Fibroblast of lung (primary cell): ENCODE data around the gene FASLG. TPM values are rescaled to one million over a fixed set of nuclear protein-coding genes. Genes with fewer than 3 reads are reported as not detected.

ENCODE experiments used
- DNase-seq, 2 donors: peaks; one replicate each; pipeline versions ENCODE4 v3.0.0 to v3.0.0-alpha.2; 2010; ENCODE audit warnings: low read depth in 2 of 2
- H2AFZ ChIP-seq: 2 replicates; pipeline ENCODE4 v1.5.1; 2012; ENCODE audit warnings: low read length, control low read depth, inconsistent platforms
- H3K27ac ChIP-seq: 2 replicates; pipeline ENCODE4 v1.5.1; 2011; ENCODE audit warnings: low read length, control low read depth; ENCODE audit not compliant: insufficient read depth
- H3K27me3 ChIP-seq: 2 replicates; pipeline ENCODE4 v1.5.1; 2011; ENCODE audit warnings: mild to moderate bottlenecking, low read length; ENCODE audit not compliant: control insufficient read depth, insufficient read depth
- H3K36me3 ChIP-seq: 2 replicates; pipeline ENCODE4 v1.5.1; 2011; ENCODE audit warnings: low read length; ENCODE audit not compliant: control insufficient read depth, insufficient read depth
- H3K4me1 ChIP-seq: 2 replicates; pipeline ENCODE4 v1.5.1; 2011; ENCODE audit warnings: low read length; ENCODE audit not compliant: control insufficient read depth, insufficient read depth; ENCODE audit errors: extremely low read depth
- H3K4me2 ChIP-seq: 2 replicates; pipeline ENCODE4 v1.5.1; 2011; ENCODE audit warnings: low read length, control low read depth; ENCODE audit not compliant: insufficient read depth; ENCODE audit errors: extremely low read depth
- H3K4me3 ChIP-seq, 4 experiments: fragments of 200-600 bp in 1 of 4; sonication (generic) in 1 of 4; replicated peaks in 1 of 4; 2 replicates each; pipeline ENCODE4 v1.5.1; 2011 to 2016; ENCODE audit warnings: low read length in 4 of 4, low read depth in 3 of 4, mild to moderate bottlenecking in 3 of 4, control low read depth in 2 of 4, inconsistent platforms in 1 of 4, mixed read lengths in 1 of 4; ENCODE audit not compliant: insufficient read depth in 1 of 4; ENCODE audit errors: control extremely low read depth in 1 of 4
- H3K79me2 ChIP-seq: 2 replicates; pipeline ENCODE4 v1.5.1; 2012; ENCODE audit warnings: mild to moderate bottlenecking, low read length, inconsistent platforms; ENCODE audit not compliant: control insufficient read depth, insufficient read depth
- H3K9ac ChIP-seq: 2 replicates; pipeline ENCODE4 v1.5.1; 2011; ENCODE audit warnings: mild to moderate bottlenecking, low read length, control low read depth; ENCODE audit not compliant: insufficient read depth
- H3K9me3 ChIP-seq: 2 replicates; pipeline ENCODE4 v1.5.1; 2012; ENCODE audit warnings: low read depth, low read length; ENCODE audit not compliant: control insufficient read depth, insufficient read depth
- H4K20me1 ChIP-seq: 2 replicates; pipeline ENCODE4 v1.5.1; 2011; ENCODE audit warnings: low read length; ENCODE audit not compliant: control insufficient read depth, insufficient read depth; ENCODE audit errors: extremely low read depth
- EZH2 ChIP-seq: IDR thresholded peaks from 2 replicates; pipeline ENCODE4 v1.5.1; 2012; ENCODE audit warnings: low read length, control low read depth, mild to moderate bottlenecking; ENCODE audit errors: missing control alignments
- polyA plus RNA-seq, 2 donors: library from polyadenylated mRNA; depleted of rRNA in 1 of 2; stranded (reverse) in 1 of 2; unstranded in 1 of 2; fragments of >200 nt; gene quantifications; 2 replicates each; pipeline ENCODE4 v1.2.1, GENCODE V29; 2011 to 2012; ENCODE audit warnings: missing spikeins in 1 of 2
- total RNA-seq: library from RNA; depleted of rRNA; stranded (reverse); fragments of >200 nt; gene quantifications from 2 replicates; pipeline ENCODE4 v1.2.1, GENCODE V29; 2014
- TF ChIP-seq, protein P1 (sequence below), 2 donors: IDR thresholded peaks in 1 of 2; conservative IDR thresholded peaks in 1 of 2; 1 replicate in 1 of 2; 2 replicates in 1 of 2; pipeline ENCODE4 v1.5.1; 2011 to 2012; ENCODE audit warnings: low read length in 2 of 2, control low read depth in 1 of 2, inconsistent platforms in 1 of 2, low read depth in 1 of 2, mild to moderate bottlenecking in 1 of 2

The FASLG gene
- total and polyA plus RNA-seq, 2 donors (not counting 1 experiment from before 2014, with no cell fraction given): not detected

DNA sequence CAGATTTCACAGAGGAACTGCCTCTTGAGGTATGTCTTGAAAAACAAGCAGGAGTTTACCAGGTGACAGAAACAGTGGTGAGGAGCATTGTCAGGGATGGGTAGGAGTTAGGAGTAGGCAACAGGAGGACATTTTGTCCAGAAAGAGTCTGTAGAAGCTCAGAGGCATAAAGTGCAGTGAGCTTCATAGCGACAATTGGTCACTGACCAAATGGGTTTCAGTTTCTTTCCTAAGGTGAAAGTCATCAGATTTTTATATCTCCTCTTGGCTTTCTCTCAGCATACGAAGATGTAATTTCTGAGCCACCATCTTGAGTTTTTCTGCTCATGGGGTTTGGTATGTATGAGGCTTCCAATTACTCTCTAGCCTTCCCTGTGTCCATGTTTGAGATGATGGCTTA lies 29.3 kb upstream of the FASLG start:
- H3K4me2 ChIP-seq: no peak overlapping the region
- H3K36me3 ChIP-seq: no peaks in the 10 kb centered on the region
- no peaks in the 10 kb centered on the region for H3K4me1 ChIP-seq
- no peaks in the 10 kb centered on the region for H3K79me2 ChIP-seq
- TF ChIP-seq, protein P1, sequence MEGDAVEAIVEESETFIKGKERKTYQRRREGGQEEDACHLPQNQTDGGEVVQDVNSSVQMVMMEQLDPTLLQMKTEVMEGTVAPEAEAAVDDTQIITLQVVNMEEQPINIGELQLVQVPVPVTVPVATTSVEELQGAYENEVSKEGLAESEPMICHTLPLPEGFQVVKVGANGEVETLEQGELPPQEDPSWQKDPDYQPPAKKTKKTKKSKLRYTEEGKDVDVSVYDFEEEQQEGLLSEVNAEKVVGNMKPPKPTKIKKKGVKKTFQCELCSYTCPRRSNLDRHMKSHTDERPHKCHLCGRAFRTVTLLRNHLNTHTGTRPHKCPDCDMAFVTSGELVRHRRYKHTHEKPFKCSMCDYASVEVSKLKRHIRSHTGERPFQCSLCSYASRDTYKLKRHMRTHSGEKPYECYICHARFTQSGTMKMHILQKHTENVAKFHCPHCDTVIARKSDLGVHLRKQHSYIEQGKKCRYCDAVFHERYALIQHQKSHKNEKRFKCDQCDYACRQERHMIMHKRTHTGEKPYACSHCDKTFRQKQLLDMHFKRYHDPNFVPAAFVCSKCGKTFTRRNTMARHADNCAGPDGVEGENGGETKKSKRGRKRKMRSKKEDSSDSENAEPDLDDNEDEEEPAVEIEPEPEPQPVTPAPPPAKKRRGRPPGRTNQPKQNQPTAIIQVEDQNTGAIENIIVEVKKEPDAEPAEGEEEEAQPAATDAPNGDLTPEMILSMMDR (conservative IDR thresholded peaks at IDR 0.05 in 1 of 2, IDR thresholded peaks at IDR 0.05 in 1 of 2; ENCODE audit: low read depth in 1 of 2, low read length in 2 of 2): no peak
- TF ChIP-seq EZH2: no peak
- no peak for DNase-seq
- H3K27me3 ChIP-seq: no peaks in the 10 kb centered on the region
- no peaks in the 10 kb centered on the region for H4K20me1 ChIP-seq
- H3K9me3 ChIP-seq: no peaks in the 10 kb centered on the region
- H3K9ac ChIP-seq: no peak overlapping the region
- H3K27ac ChIP-seq: no peak overlapping the region
- no peak overlapping the region for H2AFZ ChIP-seq
- H3K4me3 ChIP-seq: no peak overlapping the region

DNA sequence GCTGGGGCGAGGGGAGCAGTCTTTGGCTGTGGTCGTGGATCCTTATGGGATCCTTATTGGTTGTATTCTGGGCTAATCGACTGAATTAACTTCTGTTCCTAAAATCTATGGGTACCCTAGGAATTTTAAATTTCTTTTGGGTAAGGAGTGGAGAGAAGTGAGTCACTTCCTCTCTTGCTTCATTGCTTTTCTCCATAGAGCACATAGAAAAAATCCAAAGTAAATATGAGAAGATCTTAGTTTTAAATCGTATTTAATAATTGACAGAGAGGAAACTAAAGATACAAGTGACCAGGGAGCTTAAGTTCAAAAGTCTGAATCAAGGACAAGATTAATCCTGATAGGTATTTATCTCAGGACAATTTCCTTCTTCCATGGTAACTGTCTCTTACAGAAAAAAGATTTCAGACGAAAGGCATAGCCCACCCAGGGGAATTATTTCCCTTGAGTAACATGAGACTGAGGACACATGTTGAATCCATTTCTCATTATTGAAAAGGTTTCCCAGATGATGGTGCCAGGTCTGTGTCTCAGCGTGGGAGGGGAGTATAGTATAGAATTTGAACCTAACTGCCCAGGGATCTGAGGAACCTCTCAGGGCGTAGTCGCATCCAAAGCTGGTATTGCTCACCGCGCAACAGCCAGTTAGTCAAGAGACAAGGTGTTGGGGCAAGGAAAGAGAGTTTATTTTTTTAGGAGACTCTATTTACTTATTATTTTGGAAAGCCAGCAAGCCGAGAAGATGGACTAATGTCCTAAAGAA lies 28.7 kb upstream of the FASLG start:
- H3K27ac ChIP-seq: no peak overlapping the region
- no peaks in the 10 kb centered on the region for H3K4me1 ChIP-seq
- no peaks in the 10 kb centered on the region for H4K20me1 ChIP-seq
- no peak overlapping the region for H3K9ac ChIP-seq
- no peaks in the 10 kb centered on the region for H3K9me3 ChIP-seq
- no peaks in the 10 kb centered on the region for H3K79me2 ChIP-seq
- TF ChIP-seq, protein P1 (conservative IDR thresholded peaks at IDR 0.05 in 1 of 2, IDR thresholded peaks at IDR 0.05 in 1 of 2; ENCODE audit: low read depth in 1 of 2, low read length in 2 of 2): no peak
- TF ChIP-seq EZH2: no peak
- no peaks in the 10 kb centered on the region for H3K27me3 ChIP-seq
- H3K4me2 ChIP-seq: no peak overlapping the region
- H3K36me3 ChIP-seq: no peaks in the 10 kb centered on the region
- no peak overlapping the region for H3K4me3 ChIP-seq
- H2AFZ ChIP-seq: no peak overlapping the region
- peak in 1 of 2 donors; percentile 27 for DNase-seq

DNA sequence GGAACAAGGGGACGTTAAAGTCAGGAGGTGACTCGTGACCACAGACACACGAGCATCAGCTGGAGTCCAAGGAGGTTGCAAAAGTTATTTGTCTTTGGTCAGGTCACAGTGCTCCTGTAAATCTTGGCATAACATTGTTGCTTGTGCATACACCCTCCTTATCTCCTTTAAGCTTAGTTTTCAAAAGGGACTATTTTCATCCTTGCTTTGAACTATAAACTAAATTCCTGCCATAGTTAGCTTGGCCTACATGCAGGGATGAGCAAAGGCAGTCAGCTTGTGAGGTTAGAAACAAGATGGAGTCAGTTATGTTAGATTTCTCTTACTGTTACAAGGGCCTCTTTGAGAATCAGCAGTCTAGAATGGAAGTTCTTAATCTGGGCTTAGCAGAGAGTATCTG lies 28.0 kb upstream of the FASLG start:
- no peak overlapping the region for H3K9ac ChIP-seq
- H2AFZ ChIP-seq: no peak overlapping the region
- TF ChIP-seq EZH2: no peak
- TF ChIP-seq, protein P1 (conservative IDR thresholded peaks at IDR 0.05 in 1 of 2, IDR thresholded peaks at IDR 0.05 in 1 of 2; ENCODE audit: low read depth in 1 of 2, low read length in 2 of 2): no peak
- H3K27me3 ChIP-seq: no peaks in the 10 kb centered on the region
- H3K9me3 ChIP-seq: no peaks in the 10 kb centered on the region
- H3K4me2 ChIP-seq: no peak overlapping the region
- H3K27ac ChIP-seq: no peak overlapping the region
- H3K36me3 ChIP-seq: no peaks in the 10 kb centered on the region
- H4K20me1 ChIP-seq: no peaks in the 10 kb centered on the region
- no peak overlapping the region for H3K4me3 ChIP-seq
- DNase-seq: peak in 1 of 2 donors; percentile 54
- H3K4me1 ChIP-seq: no peaks in the 10 kb centered on the region
- H3K79me2 ChIP-seq: no peaks in the 10 kb centered on the region
